ENCODE results near the gene COL26A1. TPM values are rescaled to one million over a fixed set of nuclear protein-coding genes. Genes with fewer than 3 reads are reported as not detected.

COL26A1 gene
- total RNA-seq, 2 donors from 2014 or later, result 0.35 TPM; not detected in 1

DNA sequence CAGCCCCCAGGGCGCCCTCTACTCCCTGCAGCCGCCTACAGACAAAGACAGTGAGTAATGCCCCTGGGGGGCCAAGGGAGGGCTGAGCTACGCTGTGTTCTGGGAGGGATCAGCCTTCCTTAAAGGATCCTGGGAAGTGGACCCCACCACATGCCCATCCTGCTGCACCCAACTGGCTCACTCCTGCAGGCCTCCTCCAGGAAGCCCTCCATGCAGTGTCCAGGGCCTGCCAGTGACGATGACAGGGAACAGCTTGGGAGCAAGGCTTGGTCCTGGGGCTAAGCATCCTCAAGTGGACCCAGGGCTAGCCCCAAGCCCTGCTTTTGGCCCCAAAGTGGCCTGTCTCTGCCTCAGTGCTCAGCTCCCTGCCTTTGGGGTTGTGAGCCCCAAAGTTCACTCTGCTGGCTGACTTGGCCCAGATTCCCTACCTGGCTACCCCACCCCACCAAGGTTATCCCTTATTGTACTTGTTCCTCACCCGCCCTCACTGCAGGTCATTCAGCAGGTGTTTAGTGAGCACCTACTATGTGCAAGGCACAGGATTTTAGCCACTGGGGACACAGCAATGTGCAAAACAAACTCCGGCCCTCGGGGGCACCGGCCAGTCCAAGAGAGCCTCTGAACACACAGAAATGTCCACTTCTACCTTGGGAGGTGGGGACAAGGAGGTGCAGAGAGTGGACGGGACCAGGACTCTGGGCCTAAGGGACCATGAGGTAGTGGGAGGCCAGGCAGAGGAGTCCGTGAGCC is 182.9 kb downstream of the COL26A1 start:
- Histone ChIP-seq H3K36me3 (no peaks in the 10 kb centered on the region), H3K27ac (no peak overlapping the region), H3K4me1 (no peaks in the 10 kb centered on the region), H3K4me3 (no peak overlapping the region), H3K27me3 (no peaks in the 10 kb centered on the region), H3K9ac (ENCODE audit: low read depth in 2 of 2, low read length in 2 of 2) (no peak overlapping the region), H3K9me3 (no peaks in the 10 kb centered on the region)
- DNase-seq, result no peak
- TF ChIP-seq, protein P1, sequence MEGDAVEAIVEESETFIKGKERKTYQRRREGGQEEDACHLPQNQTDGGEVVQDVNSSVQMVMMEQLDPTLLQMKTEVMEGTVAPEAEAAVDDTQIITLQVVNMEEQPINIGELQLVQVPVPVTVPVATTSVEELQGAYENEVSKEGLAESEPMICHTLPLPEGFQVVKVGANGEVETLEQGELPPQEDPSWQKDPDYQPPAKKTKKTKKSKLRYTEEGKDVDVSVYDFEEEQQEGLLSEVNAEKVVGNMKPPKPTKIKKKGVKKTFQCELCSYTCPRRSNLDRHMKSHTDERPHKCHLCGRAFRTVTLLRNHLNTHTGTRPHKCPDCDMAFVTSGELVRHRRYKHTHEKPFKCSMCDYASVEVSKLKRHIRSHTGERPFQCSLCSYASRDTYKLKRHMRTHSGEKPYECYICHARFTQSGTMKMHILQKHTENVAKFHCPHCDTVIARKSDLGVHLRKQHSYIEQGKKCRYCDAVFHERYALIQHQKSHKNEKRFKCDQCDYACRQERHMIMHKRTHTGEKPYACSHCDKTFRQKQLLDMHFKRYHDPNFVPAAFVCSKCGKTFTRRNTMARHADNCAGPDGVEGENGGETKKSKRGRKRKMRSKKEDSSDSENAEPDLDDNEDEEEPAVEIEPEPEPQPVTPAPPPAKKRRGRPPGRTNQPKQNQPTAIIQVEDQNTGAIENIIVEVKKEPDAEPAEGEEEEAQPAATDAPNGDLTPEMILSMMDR (IDR thresholded peaks at IDR 0.05), result no peak
- intact Hi-C loops (cut with DNase I), result loop anchor here (10.0 kb wide), 1 partner anchor 119 kb away; no protein-coding TSS in a partner anchor

DNA sequence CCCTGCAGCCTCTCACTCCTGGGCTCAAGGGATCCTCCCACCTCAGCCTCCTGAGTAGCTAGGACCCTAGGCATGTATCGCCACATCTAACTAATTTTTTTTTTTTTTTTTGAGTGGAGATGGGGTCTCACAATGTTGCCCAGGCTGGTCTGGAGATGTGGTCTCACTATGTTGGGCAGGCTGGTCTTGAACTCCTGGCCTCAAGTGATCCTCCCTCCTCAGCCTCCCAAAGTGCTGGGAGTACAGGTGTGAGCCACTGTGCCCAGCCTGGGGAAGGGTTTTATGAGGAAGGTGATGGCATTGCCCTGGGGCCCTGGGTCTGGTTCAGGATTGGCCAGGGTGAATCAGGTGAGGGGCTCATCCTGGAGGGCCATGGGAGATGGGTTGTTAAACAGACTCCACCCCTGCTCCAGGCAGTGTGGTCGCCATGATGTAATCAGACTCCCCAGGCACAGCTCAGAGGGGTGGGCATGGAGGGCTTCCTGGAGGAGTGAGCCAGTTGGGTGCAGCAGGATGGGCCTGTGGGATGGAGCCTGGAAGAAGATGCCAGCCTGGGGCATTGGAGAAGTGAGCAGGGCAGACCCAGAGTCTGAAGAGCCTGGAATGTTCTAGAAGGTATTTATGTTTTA is 183.7 kb downstream of the COL26A1 start:
- Histone ChIP-seq H3K4me1 (no peaks in the 10 kb centered on the region), H3K9me3 (no peaks in the 10 kb centered on the region), H3K36me3 (no peaks in the 10 kb centered on the region), H3K27me3 (no peaks in the 10 kb centered on the region), H3K27ac (no peak overlapping the region), H3K9ac (ENCODE audit: low read depth in 2 of 2, low read length in 2 of 2) (no peak overlapping the region), H3K4me3 (no peak overlapping the region)
- DNase-seq, result no peak
- intact Hi-C loops (cut with DNase I), result loop anchor here (10.0 kb wide), 1 partner anchor 118 kb away; no protein-coding TSS in a partner anchor
- TF ChIP-seq, protein P1 (IDR thresholded peaks at IDR 0.05), result no peak

DNA sequence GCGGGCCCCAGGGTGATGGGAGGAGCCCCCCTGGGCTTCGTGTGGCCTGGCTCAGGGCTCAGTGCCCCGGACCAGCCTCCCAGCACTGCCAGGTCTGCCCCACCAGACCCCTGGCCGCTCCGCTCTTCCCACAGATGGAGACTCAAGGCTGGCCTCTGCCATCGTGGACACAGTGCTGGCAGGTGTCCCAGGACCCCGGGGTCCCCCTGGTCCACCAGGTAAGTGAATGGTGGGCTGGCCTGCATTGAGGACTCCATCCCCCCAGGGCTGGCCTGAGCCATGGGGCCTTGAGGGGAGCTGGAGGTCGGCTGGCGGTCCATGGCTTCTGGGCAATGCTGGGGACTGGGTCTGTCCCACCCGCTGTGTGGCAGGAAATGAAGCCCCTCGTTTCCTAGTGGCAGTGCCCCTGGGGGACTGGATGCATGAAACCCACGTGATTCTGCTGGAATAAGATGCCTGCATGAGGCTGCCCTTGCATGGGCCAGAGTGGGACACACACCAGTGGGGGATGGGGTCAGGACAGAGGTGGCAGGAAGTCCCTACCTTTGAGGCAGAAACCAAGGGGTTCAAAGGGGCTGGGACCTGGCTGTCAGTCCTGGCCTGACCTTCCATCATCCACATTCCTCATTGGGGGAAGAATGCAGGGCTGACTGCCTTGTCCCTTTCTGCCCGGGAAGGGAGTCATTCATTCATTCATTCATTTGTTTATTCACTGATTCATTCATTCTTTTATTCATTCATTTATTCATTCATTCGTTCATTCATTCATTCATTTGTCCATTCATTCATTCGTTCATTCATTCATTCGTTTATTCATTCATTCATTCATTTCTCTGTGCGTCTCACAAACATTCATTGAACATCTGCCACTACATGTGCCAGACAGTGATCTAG is 184.6 kb downstream of the COL26A1 start:
- intact Hi-C loops (cut with DNase I), result loop anchor here (10.0 kb wide), 1 partner anchor 118 kb away; no protein-coding TSS in a partner anchor
- TF ChIP-seq, protein P1 (IDR thresholded peaks at IDR 0.05), result no peak
- H3K4me1 ChIP-seq, result no peaks in the 10 kb centered on the region

DNA sequence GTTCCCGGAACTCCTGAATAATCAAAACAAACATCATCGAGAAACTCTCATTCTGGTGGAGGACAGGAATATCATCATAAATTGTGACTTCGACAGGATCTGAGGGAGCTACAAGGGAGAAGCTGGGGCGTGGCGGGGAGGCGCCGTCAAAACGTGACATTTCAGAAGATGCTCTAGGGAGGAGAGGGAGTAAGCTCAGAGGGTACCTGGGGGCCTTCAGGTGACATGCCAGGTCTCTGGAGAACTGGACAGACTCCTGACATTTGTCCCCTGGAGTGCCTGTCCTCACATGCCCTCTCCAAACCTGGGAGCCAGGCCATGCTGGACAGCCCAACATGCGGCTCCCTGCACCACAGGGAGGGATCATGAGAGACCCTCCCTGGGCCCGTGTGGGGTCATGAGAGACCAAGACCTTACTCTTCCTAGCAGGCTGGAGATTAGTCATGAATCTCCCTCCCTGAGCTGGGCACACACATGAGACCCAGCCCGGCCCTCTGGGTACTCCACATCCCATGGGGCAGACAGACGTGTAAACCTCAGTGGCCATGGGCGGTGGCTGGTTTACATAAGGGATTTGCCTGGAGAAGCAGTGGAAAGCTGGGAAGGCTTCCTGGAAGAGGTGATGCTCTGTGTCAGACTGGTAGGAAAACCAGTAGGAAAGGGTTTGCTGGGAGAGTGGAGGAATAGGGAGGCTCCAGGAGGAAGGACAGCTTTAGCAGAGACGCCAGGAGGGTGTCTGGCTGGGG is 185.4 kb downstream of the COL26A1 start:
- no peaks in the 10 kb centered on the region for H3K9me3 ChIP-seq
- H3K9ac ChIP-seq (ENCODE audit: low read depth in 2 of 2, low read length in 2 of 2), result no peak overlapping the region
- H3K27me3 ChIP-seq, result no peaks in the 10 kb centered on the region
- TF ChIP-seq, protein P1 (IDR thresholded peaks at IDR 0.05), result no peak
- intact Hi-C loops (cut with DNase I), result loop anchor here (10.0 kb wide), 1 partner anchor 117 kb away; no protein-coding TSS in a partner anchor
- H3K4me3 ChIP-seq, result no peak overlapping the region
- no peak for DNase-seq
- H3K27ac ChIP-seq, result no peak overlapping the region
- H3K4me1 ChIP-seq, result no peaks in the 10 kb centered on the region
- H3K36me3 ChIP-seq, result no peaks in the 10 kb centered on the region

More for the DNA sequence above, 184.6 kb downstream of the COL26A1 start:
- Histone ChIP-seq H3K27ac (no peak overlapping the region), H3K4me3 (no peak overlapping the region), H3K9me3 (no peaks in the 10 kb centered on the region), H3K36me3 (no peaks in the 10 kb centered on the region), H3K27me3 (no peaks in the 10 kb centered on the region), H3K9ac (ENCODE audit: low read depth in 2 of 2, low read length in 2 of 2) (no peak overlapping the region)
- DNase-seq, result no peak
